ENCODE data around the gene ELOF1. TPM values are rescaled to one million over a fixed set of nuclear protein-coding genes. Genes with fewer than 3 reads are reported as not detected.

Gene ELOF1
- total RNA-seq, 2 experiments from 2014 or later: 52.2 to 53.9 TPM

DNA sequence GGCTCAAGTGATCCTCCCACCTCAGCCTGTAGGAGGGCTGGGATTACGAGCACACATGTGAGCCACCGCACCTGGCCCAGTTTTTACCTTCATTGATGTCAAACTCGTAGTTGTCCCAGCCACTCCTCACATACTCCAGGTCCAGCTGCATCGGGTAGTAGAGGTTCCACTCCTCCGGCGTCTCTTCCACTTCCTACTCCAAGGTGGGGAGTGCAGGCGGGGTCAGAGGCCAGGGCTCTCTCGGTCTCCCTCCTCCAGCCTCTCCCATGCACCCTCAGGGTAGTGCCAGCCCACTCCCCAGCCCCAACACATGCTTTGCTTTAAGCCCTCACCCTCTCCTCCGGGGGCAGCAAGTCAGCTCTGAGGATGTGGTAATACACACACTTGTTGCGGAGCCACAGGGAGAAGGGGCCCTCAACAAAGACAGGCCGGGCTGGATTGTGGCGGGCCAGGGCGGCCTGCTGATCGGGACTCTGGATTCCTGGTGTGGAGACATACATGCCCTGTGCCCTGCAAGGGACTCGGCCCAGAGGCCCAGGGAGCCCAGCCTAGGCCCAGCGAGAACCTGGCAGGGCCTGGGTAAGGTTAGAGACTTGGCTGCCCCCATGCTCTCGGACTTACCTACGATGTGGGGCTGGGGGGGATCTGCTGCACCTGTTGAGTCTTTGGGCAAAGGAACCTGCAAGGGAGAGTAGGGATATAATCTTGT, 51.5 kb downstream of the ELOF1 start:
- ChIA-PET POLR2A (no interaction called here), CTCF (interaction anchor here (0.7 to 1.2 kb wide), 2 partner anchors 12 to 25 kb away, joined by 3 read pairs; no protein-coding TSS in a partner anchor)
- no peaks in the 10 kb centered on the region for H3K27me3 Mint-ChIP-seq
- no peak for DNase-seq
- peaks cover 5% of the 10 kb centered on the region for H3K36me3 Mint-ChIP-seq (ENCODE audit: low read depth)
- peaks cover 27% of the 10 kb centered on the region for H3K4me1 Mint-ChIP-seq
- H3K9me3 Mint-ChIP-seq: no peaks in the 10 kb centered on the region
- peak overlapping the region; percentile 36 for H3K27ac Mint-ChIP-seq
- H3K4me3 Mint-ChIP-seq: peak overlapping the region; percentile 87

DNA sequence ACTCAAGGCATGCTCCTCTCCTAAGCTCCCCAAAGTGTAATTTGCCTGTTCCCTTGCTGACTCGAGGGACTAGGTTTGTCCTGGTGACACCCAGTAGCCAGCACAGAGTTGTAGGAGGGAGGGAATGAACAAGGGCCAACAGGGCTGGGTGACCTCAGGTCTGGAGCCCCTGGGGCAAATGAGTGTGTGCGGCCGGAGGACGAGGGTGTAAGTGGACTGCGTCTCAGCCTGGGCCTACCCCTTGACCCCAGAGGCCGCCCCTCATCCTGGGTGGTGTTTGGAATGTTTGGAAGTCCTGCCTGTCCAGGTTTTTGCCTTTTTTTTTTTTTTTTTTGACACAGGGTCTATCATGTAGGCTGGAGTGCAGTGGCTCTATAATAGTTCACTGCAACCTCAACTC, 52.1 kb downstream of the ELOF1 start:
- Mint-ChIP-seq H3K9me3 (no peaks in the 10 kb centered on the region), H3K4me3 (peak overlapping the region; percentile 87), H3K4me1 (peaks cover 27% of the 10 kb centered on the region), H3K27ac (peak overlapping the region; percentile 94), H3K27me3 (no peaks in the 10 kb centered on the region), H3K36me3 (ENCODE audit: low read depth) (peaks cover 5% of the 10 kb centered on the region)
- POLR2A ChIA-PET: no interaction called here
- no peak for DNase-seq
- CTCF ChIA-PET: interaction anchor here (0.7 to 1.2 kb wide), 2 partner anchors 12 to 24 kb away, joined by 3 read pairs; no protein-coding TSS in a partner anchor

DNA sequence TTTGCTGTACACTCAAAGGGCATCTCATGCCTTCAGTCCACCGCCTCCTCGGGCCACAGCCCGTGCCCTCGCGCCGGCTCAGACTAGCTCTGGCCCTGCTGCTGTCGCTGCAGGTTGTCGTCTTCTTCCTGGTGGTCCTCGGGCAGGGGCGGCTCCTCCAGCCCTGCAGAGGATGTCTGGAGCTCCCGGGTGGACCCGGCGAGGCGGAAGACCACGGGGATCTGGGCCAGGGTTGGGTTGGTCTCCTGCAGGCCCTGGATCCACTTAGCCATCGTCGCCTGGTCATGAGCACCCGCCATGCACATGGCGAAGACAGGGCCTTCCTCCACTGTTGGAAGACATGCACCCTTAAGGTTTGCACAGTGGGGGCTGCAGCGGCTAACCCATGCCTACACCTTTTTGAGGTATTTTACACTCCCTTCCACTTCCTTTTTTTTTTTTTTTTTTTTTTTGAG, 52.9 kb downstream of the ELOF1 start:
- ChIA-PET POLR2A (interaction anchor here (0.6 kb wide), 1 partner anchor 30 kb away, joined by 6 read pairs; no protein-coding TSS in a partner anchor), CTCF (no interaction called here)
- H3K4me1 Mint-ChIP-seq: peaks cover 27% of the 10 kb centered on the region
- H3K36me3 Mint-ChIP-seq (ENCODE audit: low read depth): peaks cover 8% of the 10 kb centered on the region
- peak overlapping the region; percentile 87 for H3K4me3 Mint-ChIP-seq
- no peaks in the 10 kb centered on the region for H3K27me3 Mint-ChIP-seq
- peak overlapping the region; percentile 94 for H3K27ac Mint-ChIP-seq
- no peaks in the 10 kb centered on the region for H3K9me3 Mint-ChIP-seq
- no peak for DNase-seq

DNA sequence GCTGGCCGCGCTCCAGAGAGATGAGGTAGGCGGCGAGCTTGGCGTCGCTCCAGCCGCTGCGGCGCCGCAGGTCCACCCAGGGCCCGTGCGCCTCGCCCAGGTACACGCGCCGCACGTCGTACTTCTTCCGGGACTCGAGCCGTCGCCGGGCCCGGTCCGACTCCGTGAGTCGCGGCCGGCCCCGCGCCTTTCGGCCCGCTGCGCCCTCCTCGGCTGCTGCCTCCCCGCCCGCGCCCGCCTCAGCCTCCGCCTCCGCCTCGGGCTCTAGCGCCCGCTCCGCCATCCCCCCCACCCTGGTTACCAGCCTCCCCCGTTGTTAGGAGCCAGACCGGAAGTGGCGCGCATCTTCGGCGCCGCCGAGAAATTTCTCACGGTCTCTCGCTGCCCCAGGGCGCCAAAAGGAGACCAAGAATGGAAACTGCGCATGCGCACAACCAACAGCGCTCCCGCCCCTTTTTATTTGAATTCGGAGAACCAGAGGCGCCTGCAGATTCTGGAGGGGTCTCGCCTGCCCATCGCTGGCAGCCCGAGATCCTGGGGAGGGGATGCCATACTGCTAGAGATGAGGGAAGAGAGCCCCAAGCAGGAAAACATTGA, 53.4 kb downstream of the ELOF1 start, which contains the start of gene ZNF653:
TSS of gene ZNF653 (minus strand) at position 336 of the 597 bp plus-strand sequence. CDS start at position 283, 53 bp downstream.
- CTCF ChIA-PET: interaction anchor here (1.0 kb wide), 1 partner anchor 23 kb away, joined by 4 read pairs; no protein-coding TSS in a partner anchor
- H3K27me3 Mint-ChIP-seq: no peaks in the 10 kb centered on the region
- H3K27ac Mint-ChIP-seq: peak within 1 kb of the TSS; percentile 94
- H3K36me3 Mint-ChIP-seq (ENCODE audit: low read depth): peaks cover 11% of the 10 kb centered on the region
- peaks cover 27% of the 10 kb centered on the region for H3K4me1 Mint-ChIP-seq
- peak; percentile 97 for DNase-seq
- POLR2A ChIA-PET: interaction anchor here (0.6 kb wide), 1 partner anchor 31 kb away, joined by 6 read pairs; no protein-coding TSS in a partner anchor
- no peaks in the 10 kb centered on the region for H3K9me3 Mint-ChIP-seq
- peak within 1 kb of the TSS; percentile 87 for H3K4me3 Mint-ChIP-seq

DNA sequence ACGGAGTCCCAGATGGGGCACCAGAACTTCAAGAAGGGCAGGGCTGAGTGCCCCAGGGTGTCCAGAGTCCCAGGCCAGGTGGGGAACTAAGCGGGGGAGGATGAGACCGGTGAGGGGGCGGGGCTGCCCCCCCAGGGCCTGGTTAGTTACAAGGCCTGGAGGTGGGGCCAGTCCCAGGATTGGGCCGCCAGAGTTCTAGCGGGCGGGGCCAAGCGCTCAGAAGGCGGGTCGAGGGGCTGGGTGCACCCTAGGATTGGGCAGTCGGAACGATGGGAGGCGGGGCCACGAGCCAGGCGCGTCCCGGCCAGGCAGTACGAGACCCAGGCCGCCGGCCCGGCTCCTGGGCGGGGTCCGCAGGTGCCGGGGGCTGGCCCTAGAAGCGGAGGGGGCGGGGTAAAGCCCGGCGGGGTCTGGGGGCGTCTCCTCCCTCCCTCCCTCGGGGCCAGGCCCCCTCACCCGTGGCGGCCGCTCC, 54.0 kb downstream of the ELOF1 start:
- POLR2A ChIA-PET: no interaction called here
- CTCF ChIA-PET: interaction anchor here (1.0 kb wide), 1 partner anchor 22 kb away, joined by 4 read pairs; no protein-coding TSS in a partner anchor

DNA sequence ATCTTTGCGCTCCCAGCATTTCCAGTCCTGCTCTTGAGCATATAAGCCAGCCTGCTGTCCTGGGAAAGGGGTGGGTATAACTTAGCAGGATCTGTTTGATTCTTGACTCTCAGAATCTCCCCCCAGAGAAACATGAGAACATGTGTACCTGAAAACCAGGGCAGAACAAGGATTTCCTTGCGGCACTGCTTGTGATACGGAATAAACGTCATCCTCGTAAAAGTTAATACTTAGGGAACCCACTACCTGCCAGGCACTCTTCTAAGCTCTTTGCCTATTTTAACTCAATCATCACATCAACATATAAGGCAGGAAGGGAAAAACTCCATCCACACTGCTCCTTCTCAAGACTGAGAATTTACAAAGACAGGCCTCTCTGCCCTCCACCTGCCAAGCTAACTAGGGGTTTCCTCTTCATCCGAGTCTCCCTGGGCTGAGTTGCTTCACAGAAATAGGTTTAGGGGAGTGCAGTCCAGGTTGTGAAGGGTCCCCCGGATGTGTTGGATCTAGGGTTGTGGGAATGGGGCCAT, 54.5 kb downstream of the ELOF1 start:
- peak overlapping the region; percentile 87 for H3K4me3 Mint-ChIP-seq
- DNase-seq: no peak
- ChIA-PET CTCF (no interaction called here), POLR2A (no interaction called here)
- no peaks in the 10 kb centered on the region for H3K9me3 Mint-ChIP-seq
- peaks cover 27% of the 10 kb centered on the region for H3K4me1 Mint-ChIP-seq
- H3K27me3 Mint-ChIP-seq: no peaks in the 10 kb centered on the region
- peak overlapping the region; percentile 94 for H3K27ac Mint-ChIP-seq
- peaks cover 11% of the 10 kb centered on the region for H3K36me3 Mint-ChIP-seq (ENCODE audit: low read depth)

More for the DNA sequence above, 54.0 kb downstream of the ELOF1 start:
- H3K4me3 Mint-ChIP-seq: peak overlapping the region; percentile 87
- DNase-seq: peak; percentile 97
- peaks cover 27% of the 10 kb centered on the region for H3K4me1 Mint-ChIP-seq
- H3K36me3 Mint-ChIP-seq (ENCODE audit: low read depth): peaks cover 11% of the 10 kb centered on the region
- H3K9me3 Mint-ChIP-seq: no peaks in the 10 kb centered on the region
- no peaks in the 10 kb centered on the region for H3K27me3 Mint-ChIP-seq
- H3K27ac Mint-ChIP-seq: peak overlapping the region; percentile 94

Other genes starting within 250 kb of the ELOF1 start
- gene RAB3D, start 219.6 kb downstream of the ELOF1 start, total RNA-seq: 1 to 10 TPM; 3.2 to 3.6 TPM
- gene TMEM205, start 213.0 kb downstream of the ELOF1 start, total RNA-seq: 10 to 100 TPM; 25.9 to 26.7 TPM
- gene CCDC159, start 212.7 kb downstream of the ELOF1 start, total RNA-seq: 10 to 100 TPM; 18.0 to 20.5 TPM
- gene PLPPR2, start 203.8 kb downstream of the ELOF1 start, total RNA-seq: 1 to 10 TPM; 1.3 to 1.9 TPM
- 1 to 10 TPM; 2.9 to 3.5 TPM for gene SWSAP1, start 184.6 kb downstream of the ELOF1 start, total RNA-seq
- 1 to 10 TPM; 5.4 to 5.8 TPM for gene EPOR, start 174.9 kb downstream of the ELOF1 start, total RNA-seq
- not detected for gene RGL3, start 139.9 kb downstream of the ELOF1 start, total RNA-seq
- gene ODAD3, start 124.1 kb downstream of the ELOF1 start, total RNA-seq: not detected
- gene PRKCSH, start 123.6 kb downstream of the ELOF1 start, total RNA-seq: 100 to 1,000 TPM; 321 to 338 TPM
- under 1 TPM in 1 of 2 experiments, not detected in 1; 0.50 TPM for gene ELAVL3, start 78.2 kb downstream of the ELOF1 start, total RNA-seq
- gene ZNF653, start 53.4 kb downstream of the ELOF1 start, total RNA-seq: 10 to 100 TPM; 21.4 to 24.4 TPM
- gene ECSIT, start 30.1 kb downstream of the ELOF1 start, total RNA-seq: 10 to 100 TPM; 21.6 to 28.8 TPM
- not detected for gene CNN1, start 20.4 kb downstream of the ELOF1 start, total RNA-seq
- 10 to 100 TPM; 27.5 to 33.9 TPM for gene ACP5, start 18.4 kb upstream of the ELOF1 start, total RNA-seq
- 1 to 10 TPM; 4.6 to 4.7 TPM for gene ZNF627, start 38.3 kb upstream of the ELOF1 start, total RNA-seq
- 1 to 10 TPM; 6.7 to 7.4 TPM for gene ZNF823, start 179.7 kb upstream of the ELOF1 start, total RNA-seq
- gene ZNF441, start 207.8 kb upstream of the ELOF1 start, total RNA-seq: 1 to 10 TPM; 7.3 to 8.2 TPM
- gene ZNF491, start 239.3 kb upstream of the ELOF1 start, total RNA-seq: 1 to 10 TPM; 1.1 to 1.4 TPM

Measured in activated CD4-positive, alpha-beta T cell treated with anti-CD3 and anti-CD28 coated beads, Interleukin-2, amount 10 ng/mL, durations not matched to agents 7 days and 5 days (primary cell).